ENCODE results near the gene PDIA5. TPM values are rescaled to one million over a fixed set of nuclear protein-coding genes. Genes with fewer than 3 reads are reported as not detected.
A peak's percentile ranks its signal among the peaks of the same experiment; 100 is the strongest.

Gene PDIA5
- total and polyA plus RNA-seq, 3 donors from 2014 or later = 49.6 to 76.8 (median 76.0) TPM

GRCh38 chr3:123201557-123202427 is 135.0 kb downstream of the PDIA5 start, which contains the start of gene SEC22A:
Gene SEC22A (plus strand): TSS chr3:123201943. CDS start chr3:123209218, 7,275 bp downstream.
- intact Hi-C loops (cut with DNase I; ENCODE audit: low total_unique reads) = no loop called here
- H3K9me3 ChIP-seq = no peaks in the 10 kb centered on the region
- no peaks in the 10 kb centered on the region for H3K36me3 ChIP-seq (ENCODE audit: low read depth, missing control alignments)
- peak within 1 kb of the TSS; percentile 91 to 95 for H3K4me3 ChIP-seq
- TF ChIP-seq POLR2A (IDR thresholded peaks at IDR 0.05) = no peak
- TF ChIP-seq, protein P1, sequence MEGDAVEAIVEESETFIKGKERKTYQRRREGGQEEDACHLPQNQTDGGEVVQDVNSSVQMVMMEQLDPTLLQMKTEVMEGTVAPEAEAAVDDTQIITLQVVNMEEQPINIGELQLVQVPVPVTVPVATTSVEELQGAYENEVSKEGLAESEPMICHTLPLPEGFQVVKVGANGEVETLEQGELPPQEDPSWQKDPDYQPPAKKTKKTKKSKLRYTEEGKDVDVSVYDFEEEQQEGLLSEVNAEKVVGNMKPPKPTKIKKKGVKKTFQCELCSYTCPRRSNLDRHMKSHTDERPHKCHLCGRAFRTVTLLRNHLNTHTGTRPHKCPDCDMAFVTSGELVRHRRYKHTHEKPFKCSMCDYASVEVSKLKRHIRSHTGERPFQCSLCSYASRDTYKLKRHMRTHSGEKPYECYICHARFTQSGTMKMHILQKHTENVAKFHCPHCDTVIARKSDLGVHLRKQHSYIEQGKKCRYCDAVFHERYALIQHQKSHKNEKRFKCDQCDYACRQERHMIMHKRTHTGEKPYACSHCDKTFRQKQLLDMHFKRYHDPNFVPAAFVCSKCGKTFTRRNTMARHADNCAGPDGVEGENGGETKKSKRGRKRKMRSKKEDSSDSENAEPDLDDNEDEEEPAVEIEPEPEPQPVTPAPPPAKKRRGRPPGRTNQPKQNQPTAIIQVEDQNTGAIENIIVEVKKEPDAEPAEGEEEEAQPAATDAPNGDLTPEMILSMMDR (IDR thresholded peaks at IDR 0.05) = no peak
- no peaks in the 10 kb centered on the region for H3K27me3 ChIP-seq
- 0 to 2% methylated on average over 9 to 49 of the region's 60 CpGs for WGBS, 2 donors
- peaks cover 11% of the 10 kb centered on the region for H3K4me1 ChIP-seq
- DNase-seq = peak; percentile 96
- H3K27ac ChIP-seq = peak within 1 kb of the TSS; percentile 84 to 91

GRCh38 chr3:123202451-123202850 is 135.6 kb downstream of the PDIA5 start:
- 0% methylated on average over 7 of the region's 7 CpGs for WGBS, 2 donors
- H3K27me3 ChIP-seq = no peaks in the 10 kb centered on the region
- intact Hi-C loops (cut with DNase I; ENCODE audit: low total_unique reads) = no loop called here
- peak overlapping the region; percentile 84 to 91 for H3K27ac ChIP-seq
- peak overlapping the region; percentile 91 to 95 for H3K4me3 ChIP-seq
- DNase-seq = no peak
- H3K9me3 ChIP-seq = no peaks in the 10 kb centered on the region
- no peak for TF ChIP-seq POLR2A (IDR thresholded peaks at IDR 0.05)
- TF ChIP-seq, protein P1 (IDR thresholded peaks at IDR 0.05) = no peak
- no peaks in the 10 kb centered on the region for H3K36me3 ChIP-seq (ENCODE audit: low read depth, missing control alignments)
- peaks cover 11% of the 10 kb centered on the region for H3K4me1 ChIP-seq

Small RNA genes within 50 kb of the gene (microRNA-seq; reads per million reads assigned to microRNA genes)
- 0 to 0.70 reads per million in 2 donors for gene MIR7110 (ENCODE audit: borderline number of aligned reads in 2 of 2, borderline replicate concordance in 1 of 2)

Other genes starting within 250 kb of the PDIA5 start
- 1 to 10 TPM in 1 of 2 donors, under 1 TPM in 1; 0.68 to 1.3 TPM for gene SEMA5B, start 39.3 kb upstream of the PDIA5 start, total RNA-seq
- 2.0 TPM for gene SEMA5B, start 39.3 kb upstream of the PDIA5 start, polyA plus RNA-seq (ENCODE audit: insufficient read depth, low read depth, low replicate concordance)
- gene SEC22A, start 134.9 kb downstream of the PDIA5 start, total RNA-seq = 10 to 100 TPM; 52.0 to 59.6 TPM
- 58.8 TPM for gene SEC22A, start 134.9 kb downstream of the PDIA5 start, polyA plus RNA-seq (ENCODE audit: insufficient read depth, low read depth, low replicate concordance)

Measured in testis (tissue), 3 donors.